Mesenteric fat pad (tissue), 1 donor: ENCODE data around the gene RNF2. TPM values are rescaled to one million over a fixed set of nuclear protein-coding genes. Genes with fewer than 3 reads are reported as not detected.
"Not testable (repeated sequence)": the region's sequence is repeated elsewhere in the genome, so short reads cannot be mapped to it uniquely, and the experiment has no call there.

Experiments used
- DNase-seq: peaks from one replicate; pipeline ENCODE4 v3.0.0-alpha.2; 2020; ENCODE audit warnings: low spot score
- long read RNA-seq: library from polyadenylated mRNA; unstranded; transcript quantifications from one replicate; pipeline ENCODE4 v2.0.0, GENCODE V29; 2020
- total RNA-seq: library from RNA; stranded (reverse); fragmentation: NEBNext Ultra II Directional; extraction: Animal tissue kit (Norgen Biotek cat#: 25700); gene quantifications from one replicate; pipeline ENCODE4 v1.2.1, GENCODE V29; 2021
- donor health status: DM: yes; HTN: yes; CAD: no.

Gene RNF2
- total RNA-seq: 22.8 TPM
- long read RNA-seq, transcript RNF2-202 (7 exons, 3,606 nt): major isoform, 28 of 31 reads
- long read RNA-seq, partial matches to known transcripts: 0 of 31 reads
- long read RNA-seq, other reads (novel, unspliced or antisense): 3 of 31 reads

- peak; percentile 95 for DNase-seq
These were observed at the start of gene RNF2 for GRCh38 chr1:185044981-185045813. TSS of gene RNF2 (plus strand) at chr1:185045558. CDS start at chr1:185087554, 41,996 bp downstream.

DNA sequence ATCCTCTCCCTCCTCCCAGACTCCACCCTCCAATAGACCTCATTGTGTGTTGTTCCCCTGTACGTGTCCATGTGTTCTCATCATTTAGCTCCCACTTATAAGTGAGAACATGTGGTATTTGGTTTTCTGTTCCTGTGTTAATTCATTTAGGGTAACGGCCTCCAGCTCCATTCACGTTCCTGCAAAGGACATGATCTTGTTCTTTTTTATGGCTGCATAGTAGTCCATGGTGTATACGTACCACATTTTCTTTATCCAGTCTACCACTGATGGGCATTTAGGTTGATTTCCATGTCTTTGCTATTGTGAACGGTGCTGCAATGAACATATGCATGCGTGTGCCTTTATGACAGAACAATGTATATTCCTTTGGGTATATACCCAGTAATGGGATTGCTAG, 45.4 kb upstream of the RNF2 start:
- not testable (repeated sequence) for DNase-seq

DNA sequence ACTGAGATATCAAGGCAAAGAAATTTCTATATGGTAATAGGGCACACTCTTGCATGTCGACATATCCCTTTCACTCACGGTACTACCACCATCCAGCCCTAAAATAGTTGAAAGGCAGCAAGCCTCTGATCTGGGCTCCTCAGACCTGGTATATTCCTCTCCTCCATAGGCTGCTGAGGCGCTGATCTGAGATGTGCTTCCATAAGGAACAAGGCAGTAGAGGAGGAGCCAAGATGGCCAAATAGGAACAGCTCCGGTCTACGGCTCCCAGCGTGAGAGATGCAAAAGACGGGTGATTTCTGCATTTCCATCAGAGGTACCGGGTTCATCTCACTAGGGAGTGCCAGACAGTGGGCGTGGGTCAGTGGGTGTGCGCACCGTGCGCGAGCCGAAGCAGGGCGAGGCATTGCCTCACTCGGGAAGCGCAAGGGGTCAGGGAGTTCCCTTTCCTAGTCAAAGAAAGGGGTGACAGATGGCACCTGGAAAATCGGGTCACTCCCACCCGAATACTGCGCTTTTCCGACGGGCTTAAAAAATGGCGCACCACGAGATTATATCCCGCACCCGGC, 44.0 kb upstream of the RNF2 start:
- DNase-seq: not testable (repeated sequence)

- no peak for DNase-seq
These were observed 36.5 kb upstream of the RNF2 start for GRCh38 chr1:185008838-185009237.

- DNase-seq: no peak
These were observed 35.0 kb upstream of the RNF2 start for GRCh38 chr1:185010361-185010760.

DNA sequence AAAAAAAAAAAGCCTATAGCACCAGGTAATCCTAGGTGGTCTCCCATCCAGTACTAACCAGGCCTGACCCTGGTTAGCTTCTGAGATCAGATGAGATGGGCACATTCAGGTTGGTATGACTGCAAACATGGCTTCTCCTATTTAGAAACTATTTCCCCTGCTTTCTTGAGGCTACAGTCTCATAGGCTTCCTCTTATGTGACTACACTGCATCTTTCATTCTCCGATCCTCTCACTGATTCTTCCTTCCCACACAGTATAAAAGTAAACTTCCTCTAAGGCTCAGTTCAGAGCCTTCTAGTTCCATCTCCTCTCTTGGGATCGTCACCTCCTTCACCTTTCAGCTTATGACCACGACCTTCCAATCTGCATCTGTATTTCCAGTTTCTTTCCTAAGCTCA, 30.4 kb upstream of the RNF2 start:
- no peak for DNase-seq

- no peak for DNase-seq
These were observed 29.7 kb upstream of the RNF2 start for GRCh38 chr1:185015631-185016030.

DNA sequence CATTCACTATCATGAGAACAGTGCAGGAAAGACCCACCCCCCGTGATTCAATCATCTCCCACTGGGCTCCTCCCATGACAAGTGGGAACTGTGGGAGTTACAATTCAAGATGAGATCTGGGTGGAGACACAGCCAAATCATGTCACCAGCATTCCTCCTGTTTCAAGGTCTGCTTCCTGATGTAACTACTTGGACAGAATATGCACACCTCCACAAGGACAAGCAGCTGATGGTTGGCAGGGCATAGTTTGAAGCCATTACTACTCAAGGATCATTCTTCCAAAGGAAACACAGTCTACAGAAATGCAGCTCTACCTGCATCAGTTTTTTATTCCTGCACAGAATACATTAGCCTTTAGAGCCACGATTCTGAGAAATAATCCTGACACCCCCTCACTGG, 28.5 kb upstream of the RNF2 start:
- DNase-seq: no peak

GRCh38 chr1:185017338-185017737, 28.0 kb upstream of the RNF2 start:
- no peak for DNase-seq

GRCh38 chr1:185017966-185018365, 27.4 kb upstream of the RNF2 start:
- no peak for DNase-seq

GRCh38 chr1:185027252-185027882, 18.0 kb upstream of the RNF2 start:
- no peak for DNase-seq

DNA sequence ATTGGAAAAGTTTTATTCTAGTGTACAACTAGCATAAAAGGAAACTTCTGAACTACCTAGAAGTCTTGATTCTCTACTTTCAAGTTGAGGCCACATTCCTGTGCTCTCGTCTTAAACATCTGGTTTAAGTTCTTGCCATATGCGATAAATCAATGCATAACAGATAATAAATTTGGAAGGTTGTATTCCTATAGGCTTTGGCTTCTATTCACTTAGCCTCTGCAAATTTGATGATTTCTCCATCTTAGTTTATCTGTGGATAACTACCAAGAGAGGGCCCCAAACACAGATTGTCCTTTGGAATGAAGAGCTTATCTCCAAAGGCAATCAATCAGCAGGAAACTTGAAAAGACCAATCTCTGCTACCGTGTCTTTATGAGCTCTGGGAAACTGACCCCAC, 11.7 kb upstream of the RNF2 start:
- no peak for DNase-seq

DNA sequence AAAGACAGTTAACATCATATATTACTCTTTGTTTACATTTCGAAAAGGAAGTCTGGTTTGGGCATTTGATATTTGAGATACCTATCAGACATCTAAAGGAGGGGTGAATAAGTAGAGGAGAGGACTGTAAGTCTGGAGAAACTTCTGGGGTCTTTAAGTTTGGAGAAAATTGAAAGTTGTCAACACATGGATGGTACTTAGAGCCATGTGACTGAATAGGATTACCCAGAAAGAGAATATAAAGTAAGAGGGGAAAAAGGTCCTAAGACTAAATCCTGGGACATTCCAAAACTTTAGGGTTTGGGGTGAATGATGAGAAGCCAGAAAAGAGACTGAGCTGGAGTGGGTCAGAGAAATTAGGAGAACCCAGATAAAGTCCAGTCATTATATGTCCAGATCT, 10.1 kb upstream of the RNF2 start:
- no peak for DNase-seq

DNA sequence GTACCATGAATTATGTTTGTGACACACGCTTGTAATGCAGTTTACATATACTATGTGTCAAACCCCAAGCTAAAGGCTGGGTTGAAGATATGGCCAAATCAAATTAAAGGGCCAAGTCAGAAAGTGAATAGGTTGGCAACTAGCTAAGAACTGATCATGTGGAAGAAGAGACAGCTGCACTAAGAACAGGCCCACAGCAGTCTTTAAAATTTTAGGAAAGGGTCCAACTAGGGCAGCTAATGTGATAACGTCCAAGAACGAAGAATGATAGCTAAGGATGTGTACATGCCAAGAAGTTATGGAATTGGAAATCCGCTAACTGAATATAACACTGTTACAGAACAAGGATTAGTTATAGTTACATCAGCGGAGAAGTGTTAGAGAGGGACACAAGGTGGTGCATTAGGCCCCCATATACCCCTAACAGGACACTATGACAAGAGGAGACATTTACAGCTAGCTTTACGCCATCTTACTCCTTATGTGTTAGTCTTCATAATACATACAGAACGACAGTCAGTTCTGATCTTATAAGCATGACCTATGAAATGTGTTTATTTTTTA, 6.5 kb upstream of the RNF2 start:
- no peak for DNase-seq

DNA sequence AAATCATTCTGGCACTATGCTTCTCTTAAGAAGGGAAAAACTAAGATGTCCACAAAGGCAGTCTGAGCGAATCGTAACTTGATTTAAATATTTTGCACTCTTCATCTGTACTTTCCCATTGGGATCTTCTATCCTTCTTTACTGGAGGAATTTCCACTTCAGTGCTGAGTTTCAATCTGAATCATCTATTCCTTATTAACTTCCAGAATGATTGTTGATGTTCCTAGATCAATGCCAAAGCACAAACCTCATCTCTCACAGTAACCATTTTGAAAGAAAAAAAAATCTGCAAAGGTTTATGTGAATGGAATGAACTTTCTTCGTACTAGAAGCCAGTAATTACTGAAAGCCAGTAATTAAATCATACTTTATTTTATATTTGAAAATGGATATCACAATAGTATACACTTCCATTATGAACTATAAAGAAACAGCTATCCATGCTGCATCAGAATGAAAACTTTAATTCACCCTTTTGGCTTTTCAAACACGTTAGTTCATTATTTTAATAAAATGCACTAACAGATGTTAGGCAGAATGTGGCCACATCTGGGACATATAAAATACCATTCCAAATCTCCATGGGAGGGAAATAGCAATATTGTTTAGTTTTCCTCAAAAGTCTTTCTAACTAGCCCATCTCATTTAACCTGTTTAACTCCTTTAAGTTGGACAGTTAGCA, 5.5 kb upstream of the RNF2 start:
- DNase-seq: no peak

GRCh38 chr1:185040408-185040735, 5.0 kb upstream of the RNF2 start:
- DNase-seq: no peak

GRCh38 chr1:185041742-185042141, 3.6 kb upstream of the RNF2 start:
- DNase-seq: no peak

DNA sequence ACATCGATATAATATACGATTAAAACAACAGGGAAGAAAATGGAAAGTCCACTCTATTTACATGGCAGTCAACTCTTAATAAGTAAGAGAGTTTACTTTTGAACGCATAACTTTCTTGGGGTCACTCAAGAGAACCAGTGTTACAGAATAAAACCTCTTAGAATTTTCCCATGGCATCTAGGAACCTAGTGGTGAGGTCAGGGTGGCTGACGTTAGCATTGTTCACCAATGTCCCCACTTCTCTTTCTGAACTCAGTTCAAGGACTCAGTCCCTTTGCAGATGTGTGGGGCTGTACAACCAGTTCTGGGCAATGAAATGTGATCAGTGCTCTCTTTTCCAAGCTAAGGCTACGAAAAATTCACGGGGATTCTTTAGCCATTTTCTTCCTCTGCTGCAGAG, 2.6 kb upstream of the RNF2 start:
- DNase-seq: no peak

- DNase-seq: no peak
These were observed 971 bp upstream of the RNF2 start for GRCh38 chr1:185044387-185044786.

DNA sequence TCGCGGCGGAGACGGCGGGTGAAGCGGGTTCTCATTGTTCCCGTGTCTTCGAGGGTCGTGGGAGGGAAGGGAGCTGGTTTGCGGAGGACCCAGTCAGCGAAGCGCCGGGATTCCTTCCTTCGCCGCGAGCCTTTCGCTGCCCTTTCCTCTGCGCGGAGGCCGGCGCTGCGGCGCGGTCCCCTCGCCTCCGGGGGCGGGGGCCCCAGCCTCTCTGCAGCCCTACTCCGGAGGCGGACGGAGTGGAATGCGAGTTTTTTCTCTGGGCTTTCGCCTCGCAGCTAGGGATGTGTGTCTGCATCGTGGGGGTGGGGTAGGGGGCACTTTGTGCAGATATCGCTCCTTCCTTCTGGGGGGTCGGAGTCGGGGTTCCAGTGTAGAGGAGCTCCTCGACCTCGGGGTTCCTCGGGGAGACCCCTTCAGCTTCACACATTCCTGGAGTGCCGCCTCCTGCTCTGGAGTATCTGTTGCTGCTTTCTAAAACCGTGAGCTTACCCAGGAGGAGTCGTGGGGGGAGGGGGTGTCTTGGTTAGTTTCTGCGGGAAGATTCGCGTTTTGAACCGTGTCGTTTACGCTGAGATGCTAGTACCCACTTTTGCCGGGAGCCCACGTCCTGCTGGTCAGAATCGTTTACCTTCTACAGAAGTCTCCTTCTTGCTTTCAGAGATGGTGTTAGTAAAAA, 595 bp downstream of the RNF2 start:
- DNase-seq: no peak

DNA sequence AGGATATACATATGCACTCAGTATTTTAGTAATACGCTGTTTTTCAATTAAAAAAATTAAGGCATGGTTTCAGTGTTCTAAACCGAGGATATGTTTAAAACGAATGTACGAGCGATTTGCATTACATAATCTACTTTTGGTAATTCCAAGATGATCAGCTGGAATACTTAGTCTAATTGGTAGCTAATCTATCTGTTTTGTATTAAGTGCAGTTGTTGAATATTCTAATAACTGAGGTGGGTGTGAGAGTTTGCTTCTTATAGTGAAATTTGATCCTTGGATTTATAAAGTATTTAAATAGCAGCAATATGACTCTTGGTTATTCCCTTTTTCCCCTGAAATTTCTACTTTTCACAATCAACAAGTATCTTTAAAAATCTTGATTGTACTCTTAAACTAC, 1.3 kb downstream of the RNF2 start:
- DNase-seq: no peak
